GM19395 (cell line): Measurements from ENCODE around the gene IL1F10.

Source experiments
- ATAC-seq: cut with Tn5 transposase; IDR thresholded peaks from one replicate; pipeline ENCODE4 v1.9.1; 2021; ENCODE audit warnings: mild to moderate bottlenecking, moderate library complexity; ENCODE audit not compliant: unreplicated experiment

Gene IL1F10

GRCh38 chr2:113058998-113059960 is 8.5 kb upstream of the IL1F10 start, which contains the start of gene IL36RN:
Gene IL36RN, plus strand, starts transcription at chr2:113059198. Its CDS starts 241 bp downstream, at chr2:113059439.
- ATAC-seq = no peak

GRCh38 chr2:113060396-113060795 is 7.4 kb upstream of the IL1F10 start:
- ATAC-seq = no peak

- no peak for ATAC-seq
Observed at GRCh38 chr2:113060796-113061195, 7.0 kb upstream of the IL1F10 start.

GRCh38 chr2:113061241-113061640 is 6.5 kb upstream of the IL1F10 start:
- no peak for ATAC-seq

GRCh38 chr2:113061896-113062770 is 5.6 kb upstream of the IL1F10 start:
- ATAC-seq = no peak

GRCh38 chr2:113064281-113064680 is 3.5 kb upstream of the IL1F10 start:
- no peak for ATAC-seq

- ATAC-seq = no peak
Observed at GRCh38 chr2:113064898-113065297, 2.9 kb upstream of the IL1F10 start.

GRCh38 chr2:113068249-113068648 is 479 bp downstream of the IL1F10 start:
- no peak for ATAC-seq

GRCh38 chr2:113068706-113069485 is 1.1 kb downstream of the IL1F10 start:
- ATAC-seq = no peak

GRCh38 chr2:113069676-113070605 is 2.2 kb downstream of the IL1F10 start:
- no peak for ATAC-seq

GRCh38 chr2:113070606-113070975 is 2.8 kb downstream of the IL1F10 start:
- no peak for ATAC-seq

- no peak for ATAC-seq
Observed at GRCh38 chr2:113072584-113072983, 4.8 kb downstream of the IL1F10 start.

GRCh38 chr2:113073325-113073834 is 5.6 kb downstream of the IL1F10 start:
- no peak for ATAC-seq

GRCh38 chr2:113075030-113075429 is 7.3 kb downstream of the IL1F10 start:
- ATAC-seq = no peak

GRCh38 chr2:113075600-113075999 is 7.8 kb downstream of the IL1F10 start:
- no peak for ATAC-seq

GRCh38 chr2:113076954-113077669 is 9.3 kb downstream of the IL1F10 start:
- no peak for ATAC-seq

- ATAC-seq = no peak
Observed at GRCh38 chr2:113077921-113078320, 10.2 kb downstream of the IL1F10 start.

GRCh38 chr2:113078350-113078839 is 10.6 kb downstream of the IL1F10 start:
- no peak for ATAC-seq

GRCh38 chr2:113079131-113079530 is 11.4 kb downstream of the IL1F10 start:
- ATAC-seq = no peak
